HG02981 (cell line): ENCODE measurements around the gene ARPC4.
"Not testable (repeated sequence)": the region's sequence is repeated elsewhere in the genome, so short reads cannot be mapped to it uniquely, and the experiment has no call there.

ENCODE experiments used
- ATAC-seq: cut with Tn5 transposase; IDR thresholded peaks from one replicate; pipeline ENCODE4 v1.9.1; 2021; ENCODE audit warnings: mild to moderate bottlenecking, moderate library complexity; ENCODE audit not compliant: unreplicated experiment

Gene ARPC4

DNA sequence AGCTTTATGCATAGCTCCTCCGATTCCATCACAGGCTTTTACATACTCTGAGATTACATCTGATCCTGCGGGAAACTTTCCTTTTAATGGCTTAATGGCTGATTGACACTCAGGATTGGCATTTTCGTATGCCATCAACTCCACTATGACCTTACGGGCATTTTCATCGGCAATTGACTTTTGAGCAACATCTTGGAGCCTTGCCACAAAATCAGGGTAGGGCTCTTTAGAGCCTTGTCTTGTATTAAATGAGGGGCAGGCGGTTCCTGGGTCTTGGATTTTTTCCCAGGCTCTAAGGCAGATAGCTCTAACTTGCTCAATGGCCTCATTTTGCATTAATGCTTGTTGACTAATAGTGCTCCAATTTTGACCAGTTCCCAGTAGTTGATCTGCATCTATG lies 59.0 kb downstream of the ARPC4 start:
- ATAC-seq = not testable (repeated sequence)

DNA sequence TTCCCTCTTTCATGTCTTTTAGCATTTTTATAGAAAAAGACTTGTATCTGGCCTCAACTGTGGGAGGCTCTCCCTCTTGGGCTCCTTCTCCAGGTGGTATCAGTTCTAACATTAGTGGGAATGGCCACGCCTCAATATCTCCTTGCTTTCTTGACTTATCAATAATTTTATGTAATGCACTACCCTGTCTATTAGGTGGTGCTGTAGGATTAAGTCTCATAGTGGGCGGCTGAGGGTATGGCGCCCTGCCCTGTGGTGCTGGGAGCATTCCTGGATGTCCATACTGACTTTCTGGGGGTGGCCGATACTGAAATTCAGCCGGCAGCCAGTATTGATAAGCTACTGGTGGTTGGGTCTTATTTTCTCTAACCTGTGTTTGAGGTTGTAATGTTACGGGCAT lies 59.6 kb downstream of the ARPC4 start:
- ATAC-seq = no peak

DNA sequence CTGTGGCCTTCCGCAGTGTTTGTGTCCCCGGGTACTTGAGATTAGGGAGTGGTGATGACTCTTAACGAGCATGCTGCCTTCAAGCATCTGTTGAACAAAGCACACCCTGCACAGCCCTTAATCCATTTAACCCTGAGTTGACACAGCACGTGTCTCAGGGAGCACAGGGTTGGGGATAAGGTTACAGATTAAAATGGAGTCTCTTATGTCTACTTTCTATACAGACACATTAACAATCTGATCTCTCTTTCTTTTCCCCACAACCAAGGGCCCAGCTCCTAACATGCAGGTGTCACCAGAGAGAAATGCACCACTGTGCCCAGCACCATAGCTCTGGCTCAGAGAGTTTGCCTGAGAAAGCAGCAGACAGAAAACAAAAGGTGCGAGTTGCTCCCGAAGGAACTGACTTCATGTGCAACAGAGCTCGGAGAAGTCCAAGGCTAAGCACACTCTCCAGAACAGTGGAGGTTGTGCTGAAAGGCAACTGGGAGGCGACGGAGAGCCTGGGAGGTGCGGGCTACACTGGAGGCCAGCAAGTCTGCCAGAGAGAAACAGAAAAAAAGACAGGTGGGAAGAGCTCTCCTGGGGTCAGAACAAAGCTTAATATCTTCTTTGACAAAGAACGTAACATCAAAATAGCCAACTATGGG lies 61.5 kb downstream of the ARPC4 start:
- not testable (repeated sequence) for ATAC-seq

DNA sequence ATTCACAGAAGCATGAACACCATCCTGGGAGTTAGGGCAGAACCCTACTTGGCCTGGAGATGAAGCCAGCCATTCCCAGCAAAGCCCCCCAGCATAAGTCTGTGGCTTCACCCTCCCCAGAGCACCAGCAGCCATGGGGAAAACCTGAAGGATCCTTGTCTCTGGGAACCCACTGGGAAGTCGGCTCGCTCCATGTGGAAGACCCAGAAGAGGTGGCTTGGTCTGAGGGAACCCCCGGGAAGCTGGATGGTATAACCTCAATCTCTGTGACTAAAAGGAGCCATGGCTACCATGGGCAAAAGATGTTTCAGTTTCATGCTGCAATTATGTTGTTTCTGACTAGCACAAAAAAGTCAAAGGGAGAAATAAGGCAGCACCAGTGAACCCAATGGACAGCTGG lies 62.7 kb downstream of the ARPC4 start:
- ATAC-seq = no peak
